ENCODE data around the gene PDIA6.
"Not testable (repeated sequence)": the region's sequence is repeated elsewhere in the genome, so short reads cannot be mapped to it uniquely, and the experiment has no call there.

PDIA6 gene

DNA sequence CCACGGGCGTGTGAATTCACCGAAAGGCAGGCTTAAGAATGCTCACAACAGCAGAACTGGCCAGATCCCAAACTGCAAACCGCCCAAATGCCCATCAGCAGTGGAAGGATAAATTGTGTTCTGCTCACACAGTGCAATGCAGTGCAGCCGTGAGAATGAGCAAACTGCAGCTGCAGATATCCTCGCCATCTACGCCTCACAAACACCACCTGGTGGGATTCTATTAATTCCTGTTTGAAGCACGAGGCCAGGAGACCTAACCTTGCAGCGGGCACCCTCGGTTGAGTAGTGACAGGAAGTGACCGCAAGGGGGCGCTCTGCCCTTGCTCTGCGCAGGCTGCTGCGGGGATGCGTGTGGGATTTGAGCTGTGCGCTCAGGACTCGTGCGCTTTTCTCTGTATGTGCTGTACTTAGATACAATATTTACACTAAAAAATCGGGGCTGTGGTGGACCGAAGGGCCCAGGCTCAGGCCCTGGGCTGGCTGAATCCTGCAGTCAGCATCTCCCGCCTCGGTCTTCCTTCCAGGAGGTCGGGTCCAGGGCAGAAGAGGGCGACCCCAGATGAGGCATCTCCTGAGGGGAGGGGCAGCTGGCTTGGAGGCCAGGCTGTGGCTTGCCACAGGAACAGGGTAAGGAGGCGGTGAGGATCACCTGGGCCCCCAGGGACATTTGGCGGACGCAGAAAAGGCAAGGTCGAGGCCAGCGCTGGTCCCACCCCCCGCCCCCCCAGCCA, 19.8 kb upstream of the PDIA6 start:
- DNase-seq (ENCODE audit: low spot score): peak; percentile 93

DNA sequence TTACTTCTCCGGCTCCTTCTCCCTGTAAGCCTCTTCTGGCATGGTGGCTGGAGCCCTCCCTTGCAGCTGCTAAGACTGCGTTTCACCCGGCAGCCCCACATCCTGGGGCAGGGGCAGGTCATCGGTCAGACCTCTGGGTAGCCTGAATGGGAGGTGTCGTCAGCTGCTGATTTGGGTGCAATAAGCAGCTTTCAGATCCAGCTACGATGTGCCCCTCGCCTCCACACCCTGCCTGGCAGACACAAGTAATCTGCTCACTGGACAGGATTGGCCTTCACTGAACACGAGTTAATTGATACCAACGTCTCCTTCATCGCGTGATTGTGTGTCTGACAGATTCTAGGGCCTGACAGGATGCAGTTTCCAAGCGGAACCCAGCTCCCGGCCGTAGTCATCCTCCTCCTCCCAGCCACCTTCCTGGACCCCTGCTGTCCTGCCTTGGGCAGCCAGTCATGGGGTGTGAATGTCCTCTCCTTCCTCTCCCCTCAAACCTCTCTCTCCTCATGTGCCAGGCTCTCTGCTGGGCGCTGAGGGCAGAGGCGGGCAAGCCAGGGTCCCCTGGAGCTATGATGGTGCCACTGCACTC, 18.9 kb upstream of the PDIA6 start:
- no peak for DNase-seq (ENCODE audit: low spot score)

DNA sequence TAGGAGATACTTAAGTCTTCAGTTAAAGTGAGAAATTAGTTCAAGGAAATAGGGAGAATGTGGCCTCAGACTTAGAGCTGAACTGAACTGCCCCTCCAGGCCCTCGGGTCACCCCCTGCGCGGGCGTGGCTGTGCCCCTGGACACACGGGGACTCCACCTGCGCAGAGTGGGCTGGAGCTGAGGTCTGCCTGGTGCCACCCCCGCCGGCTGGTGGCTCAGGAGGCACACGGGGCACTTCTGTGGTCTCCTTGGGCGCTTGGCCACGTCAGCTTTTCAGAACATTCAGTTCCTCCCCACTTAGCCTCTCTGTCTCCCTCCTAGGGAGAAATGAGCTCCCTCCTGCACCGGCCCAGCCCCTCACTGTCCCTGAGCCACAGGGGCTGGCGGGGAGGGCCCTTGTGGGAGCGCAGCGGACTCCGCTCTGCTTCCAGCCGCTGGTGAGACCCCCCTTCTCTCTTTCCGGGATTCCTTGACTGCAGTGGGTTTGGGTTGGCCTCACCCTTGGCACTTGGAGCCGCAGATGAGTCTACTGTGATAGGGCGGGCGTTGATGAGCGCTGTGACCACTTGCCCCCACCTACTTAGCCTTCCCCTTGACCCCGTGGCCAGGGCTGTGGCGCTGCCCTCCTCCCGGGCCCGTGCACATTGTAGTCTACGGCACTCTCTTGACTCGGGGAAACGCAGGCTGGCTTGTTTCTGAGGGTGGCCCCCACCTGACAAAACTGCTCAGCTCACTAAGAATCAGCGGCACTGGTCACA, 18.2 kb upstream of the PDIA6 start:
- DNase-seq (ENCODE audit: low spot score): no peak

DNA sequence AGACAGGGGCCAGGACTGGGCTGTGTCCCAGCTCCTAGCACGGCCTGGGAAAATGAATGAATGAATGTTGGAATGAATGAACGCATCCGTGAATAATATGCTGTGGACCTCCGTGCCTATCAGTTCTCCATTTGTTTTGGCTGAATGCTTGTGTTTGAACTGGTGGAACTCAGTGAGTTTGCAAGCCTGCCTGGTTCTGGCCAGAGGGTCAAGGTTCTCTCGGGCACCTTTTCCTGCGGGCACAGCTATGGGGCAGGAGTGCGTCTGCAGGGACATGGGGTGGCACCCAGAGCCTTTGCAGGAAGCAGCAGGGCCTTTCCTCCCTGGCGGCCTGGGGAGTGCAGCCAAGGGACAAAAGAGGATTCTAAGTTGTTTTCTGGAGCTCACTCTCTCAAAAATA, 17.6 kb upstream of the PDIA6 start:
- no peak for DNase-seq (ENCODE audit: low spot score)

DNA sequence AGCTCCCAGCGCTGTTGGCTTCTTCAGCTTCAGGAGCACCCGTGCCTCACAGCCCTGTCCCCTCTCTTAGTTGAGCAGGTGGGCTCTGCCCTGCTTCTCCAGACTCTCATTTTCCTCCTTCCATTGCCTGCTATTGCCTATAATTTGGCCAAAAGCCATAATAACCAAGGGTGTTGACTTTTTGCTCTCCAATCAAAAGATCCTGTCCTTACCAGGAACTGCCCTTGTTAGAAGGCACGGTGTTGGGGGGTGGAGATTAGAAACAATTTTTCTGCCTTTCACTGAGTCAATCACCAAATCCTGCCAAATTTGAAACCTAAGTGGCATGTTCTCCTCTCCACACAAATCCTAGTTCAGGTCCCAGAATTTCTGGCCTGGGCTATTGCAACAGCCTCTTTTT, 16.7 kb upstream of the PDIA6 start:
- no peak for DNase-seq (ENCODE audit: low spot score)

DNA sequence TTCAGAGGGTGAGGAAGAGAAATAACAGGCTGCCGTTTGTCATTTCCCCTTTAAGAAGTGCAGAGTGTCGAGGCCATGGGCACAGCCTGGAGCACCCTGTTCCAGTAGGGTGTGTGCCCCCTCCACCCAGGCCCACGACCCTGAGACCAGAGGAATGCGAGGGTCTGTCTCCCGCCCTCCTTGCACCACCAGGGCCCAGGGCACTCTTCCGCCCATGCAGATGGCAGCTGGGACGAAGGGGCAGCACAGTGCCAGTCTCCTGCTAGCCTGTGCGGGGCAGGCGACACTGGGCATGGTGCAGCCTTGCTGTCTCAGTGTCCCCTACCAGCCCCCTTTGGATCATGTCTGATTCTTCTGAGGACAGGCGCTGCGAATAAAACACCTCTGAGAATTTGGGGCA, 15.8 kb upstream of the PDIA6 start:
- no peak for DNase-seq (ENCODE audit: low spot score)

DNA sequence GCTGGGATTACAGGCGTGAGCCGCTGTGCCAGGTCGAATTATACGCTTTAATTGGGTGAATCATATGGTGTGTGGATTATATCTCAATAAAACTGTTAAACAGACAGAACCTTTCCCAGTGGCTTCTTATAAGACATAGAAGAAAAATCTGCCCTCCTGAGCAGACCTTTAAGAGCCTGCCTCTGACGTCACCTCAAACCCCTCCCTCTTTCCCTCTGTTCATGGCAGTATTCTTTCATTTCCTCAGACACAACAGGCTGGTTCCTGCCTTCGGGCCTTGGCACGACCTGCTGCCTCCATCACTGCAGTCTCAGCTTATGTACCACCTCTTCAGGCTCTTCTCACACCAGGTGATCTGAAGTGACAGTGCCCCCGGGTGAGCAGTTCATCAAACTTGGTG, 14.0 kb upstream of the PDIA6 start:
- no peak for DNase-seq (ENCODE audit: low spot score)

DNA sequence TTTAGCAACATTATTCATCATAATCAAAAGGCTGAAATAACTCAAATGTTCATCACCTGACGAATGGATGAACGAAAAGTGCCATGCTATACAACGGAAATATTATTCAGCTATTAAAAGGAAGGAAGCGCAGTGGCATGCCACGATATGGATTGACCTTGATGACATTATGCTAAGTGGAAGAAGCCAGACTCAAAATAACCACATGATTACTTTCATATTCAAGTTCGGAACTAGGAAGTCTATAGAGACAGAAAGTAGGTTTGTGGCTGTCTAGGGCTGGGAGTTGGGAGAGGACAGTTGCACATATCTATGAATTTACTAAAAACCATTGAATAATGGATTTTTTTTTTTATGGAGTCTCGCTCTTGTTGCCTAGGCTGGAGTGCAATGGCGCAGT, 13.4 kb upstream of the PDIA6 start:
- no peak for DNase-seq (ENCODE audit: low spot score)

DNA sequence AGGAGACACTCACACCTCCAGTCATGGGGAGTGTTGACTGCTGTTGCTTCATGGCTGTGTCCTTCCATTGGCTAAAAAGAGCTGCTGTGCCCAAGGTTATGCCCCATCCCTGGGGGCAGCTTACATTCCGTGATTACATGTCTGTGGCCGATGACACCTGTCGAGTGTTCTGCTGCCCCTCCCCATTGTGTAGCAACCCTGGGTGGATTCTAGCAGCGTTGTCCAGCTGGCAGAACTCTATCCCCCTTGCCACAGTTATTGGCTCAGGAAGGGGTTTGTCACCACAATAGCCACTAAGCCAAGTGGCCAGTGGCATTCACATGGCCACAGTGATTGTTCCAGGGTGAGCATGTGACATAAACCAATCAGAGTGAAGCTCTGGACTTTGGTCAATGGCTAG, 11.6 kb upstream of the PDIA6 start:
- DNase-seq (ENCODE audit: low spot score): no peak

DNA sequence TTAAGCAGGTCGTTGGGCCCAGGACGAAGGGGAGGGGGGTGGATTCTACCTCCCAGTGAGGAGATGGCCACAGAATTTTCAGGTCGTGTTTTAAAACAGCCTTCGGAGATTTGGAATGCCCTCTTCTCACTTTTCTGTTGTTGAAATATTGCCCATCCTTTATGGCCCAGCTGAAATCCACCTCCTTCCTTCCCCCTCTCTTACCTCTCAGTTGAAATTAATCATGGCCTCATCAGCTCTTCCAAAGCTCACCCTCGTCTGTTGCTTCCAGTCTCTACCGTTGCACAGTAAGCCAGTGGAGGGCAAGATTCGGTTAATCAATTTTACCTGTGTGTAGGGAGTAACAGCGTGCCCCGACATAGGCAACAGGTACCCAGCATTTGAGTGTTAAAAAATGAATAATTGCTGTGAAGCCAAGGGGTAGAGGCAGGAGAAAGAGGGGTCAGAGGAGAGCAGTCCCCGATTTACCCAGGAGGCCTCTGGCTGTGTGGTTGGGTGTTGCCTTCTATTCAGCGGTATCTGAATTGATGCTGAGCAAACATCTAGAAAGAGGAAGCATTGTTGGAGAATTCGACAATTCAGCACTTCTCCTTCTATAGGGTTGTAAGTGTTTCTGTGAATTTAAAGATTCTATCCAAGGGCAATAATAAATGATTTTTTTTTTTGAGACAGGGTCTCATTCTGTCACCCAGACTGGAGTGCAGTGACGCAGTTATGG, 8.6 kb upstream of the PDIA6 start:
- DNase-seq (ENCODE audit: low spot score): no peak

DNA sequence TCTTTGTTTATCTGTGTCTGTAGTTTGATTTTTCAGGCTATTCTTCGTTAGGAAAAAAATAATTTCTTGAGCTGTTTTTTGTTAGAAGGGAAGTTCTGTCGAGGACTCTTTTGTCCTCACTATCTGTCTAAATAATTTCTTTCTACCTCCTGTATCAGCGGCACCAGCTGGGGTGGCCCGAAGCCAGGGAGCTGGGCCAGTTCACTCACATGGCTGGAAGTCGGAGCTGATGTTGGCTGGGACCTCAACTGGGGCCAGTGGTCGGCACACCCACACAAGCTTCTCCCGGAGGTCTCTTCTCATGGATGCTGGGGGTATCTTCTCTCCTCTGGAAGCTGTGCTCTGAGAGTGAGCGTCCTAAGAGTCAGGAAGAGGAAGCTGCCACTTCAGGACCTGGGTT, 8.0 kb upstream of the PDIA6 start:
- DNase-seq (ENCODE audit: low spot score): no peak

DNA sequence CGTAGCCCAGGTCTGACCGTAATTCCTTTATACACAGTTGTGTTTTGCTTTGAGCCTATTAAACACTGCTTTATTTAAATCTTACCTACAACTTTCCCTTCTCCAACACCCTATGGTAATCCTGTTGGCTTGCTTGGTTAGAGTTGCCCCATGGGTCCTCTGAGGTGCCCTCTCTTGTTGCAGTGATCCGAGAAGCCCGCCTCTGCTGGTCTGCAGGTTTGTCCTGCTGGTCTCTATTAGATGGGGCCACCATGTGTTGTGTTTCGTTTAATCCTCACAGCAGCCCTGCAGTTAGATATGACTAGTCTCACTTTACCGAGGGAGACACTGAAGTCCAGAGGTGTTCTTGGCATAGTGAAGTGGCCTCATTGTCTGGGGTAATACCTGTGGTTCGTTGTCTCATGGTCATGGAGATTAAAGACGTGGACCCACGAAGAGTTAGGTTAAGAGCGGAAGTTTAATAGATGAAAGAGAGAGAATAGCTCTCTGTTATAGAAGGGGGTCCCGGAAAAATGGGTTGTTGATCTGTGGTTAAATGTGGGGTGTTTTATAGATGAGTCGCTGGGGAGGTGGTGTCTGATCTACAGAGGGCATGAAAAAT, 7.2 kb upstream of the PDIA6 start:
- no peak for DNase-seq (ENCODE audit: low spot score)

DNA sequence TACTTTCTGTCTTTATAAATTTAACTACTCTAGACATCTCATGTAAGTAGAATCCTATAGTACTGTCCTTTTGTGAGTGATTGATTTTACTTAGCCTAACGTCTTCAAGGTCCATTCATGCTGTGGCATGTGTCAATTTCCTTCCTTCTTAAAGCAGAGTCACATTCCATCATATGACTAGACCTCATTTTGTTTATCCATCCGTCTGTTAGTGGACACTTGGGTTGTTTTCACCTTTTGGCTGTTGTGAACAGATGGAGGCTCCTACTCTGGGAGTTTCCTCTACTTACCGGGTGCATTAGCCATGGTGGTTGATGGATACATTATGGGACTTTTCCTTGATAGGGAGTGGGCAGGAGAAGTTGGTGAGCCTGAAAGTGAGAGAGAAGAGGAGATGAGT, 6.4 kb upstream of the PDIA6 start:
- DNase-seq (ENCODE audit: low spot score): no peak

DNA sequence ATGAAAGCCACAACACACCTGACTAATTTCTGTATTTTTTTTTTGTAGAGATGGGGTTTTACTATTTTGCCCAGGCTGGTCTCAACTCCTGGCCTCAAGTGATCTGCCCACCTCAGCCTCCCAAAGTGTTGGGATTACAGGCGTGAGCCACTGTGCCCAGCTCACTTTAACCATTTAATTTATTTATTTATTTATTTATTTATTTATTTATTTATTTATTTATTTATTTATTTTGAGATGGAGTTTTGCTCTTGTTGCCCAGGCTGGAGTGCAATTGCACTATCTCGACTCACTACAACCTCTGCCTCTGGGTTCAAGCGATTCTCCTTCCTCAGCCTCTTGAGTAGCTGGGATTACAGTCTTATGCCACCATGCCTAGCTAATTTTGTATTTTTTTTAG, 5.7 kb upstream of the PDIA6 start:
- not testable (repeated sequence) for DNase-seq (ENCODE audit: low spot score)

DNA sequence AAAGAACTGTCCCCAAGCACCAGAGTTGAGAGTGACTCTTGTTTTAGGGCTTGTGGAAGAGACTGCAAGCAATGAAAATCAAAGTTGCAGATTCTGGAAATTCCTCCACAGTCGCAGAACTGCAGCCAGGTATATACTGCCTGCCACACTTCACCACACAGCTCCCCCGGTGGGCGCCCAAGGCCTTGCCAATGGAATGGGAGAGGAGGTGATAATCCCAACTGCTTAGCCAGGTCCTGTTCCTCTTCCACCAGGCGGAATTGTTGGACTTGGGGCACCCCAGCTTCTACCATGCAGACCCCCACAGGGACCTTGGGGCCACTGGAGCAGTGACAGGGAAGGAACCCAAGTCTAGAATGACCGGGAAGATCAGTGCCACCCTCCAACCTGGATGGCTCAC, 4.8 kb upstream of the PDIA6 start:
- no peak for DNase-seq (ENCODE audit: low spot score)

DNA sequence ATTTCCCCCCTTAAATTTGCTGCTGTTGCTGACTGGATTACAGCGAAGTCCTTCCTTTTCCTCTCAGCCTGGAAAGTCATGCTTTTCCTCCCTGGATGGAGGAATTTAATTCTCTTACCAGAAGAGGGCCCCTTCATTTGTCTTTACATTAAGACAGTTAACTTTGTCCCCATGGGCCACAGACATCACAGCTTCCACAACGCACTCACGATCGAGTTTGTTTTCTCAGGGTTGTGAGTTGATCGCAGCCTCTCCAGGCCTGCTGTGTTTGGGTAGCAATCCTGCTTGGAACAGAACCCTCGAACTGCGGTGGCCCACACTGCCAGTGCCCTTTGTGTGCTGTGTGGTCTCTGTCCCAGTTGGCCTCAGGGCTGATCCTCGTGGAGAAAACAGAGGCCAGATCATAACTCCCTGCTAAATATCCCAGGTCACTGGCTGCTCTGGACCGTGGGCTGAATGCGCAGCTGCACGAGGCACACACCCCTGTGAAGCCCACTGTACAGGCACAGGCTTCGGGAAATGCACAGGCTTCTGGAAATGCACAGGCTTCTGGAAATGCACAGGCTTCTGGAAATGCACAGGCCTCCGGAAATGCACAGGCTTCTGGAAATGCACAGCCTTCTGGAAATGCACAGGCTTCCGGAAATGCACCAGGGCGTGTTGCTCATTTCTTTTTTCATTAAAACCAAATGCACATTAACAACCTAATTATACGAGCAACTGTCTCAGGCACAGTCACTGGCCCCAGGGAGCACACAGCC, 2.2 kb upstream of the PDIA6 start:
- no peak for DNase-seq (ENCODE audit: low spot score)

DNA sequence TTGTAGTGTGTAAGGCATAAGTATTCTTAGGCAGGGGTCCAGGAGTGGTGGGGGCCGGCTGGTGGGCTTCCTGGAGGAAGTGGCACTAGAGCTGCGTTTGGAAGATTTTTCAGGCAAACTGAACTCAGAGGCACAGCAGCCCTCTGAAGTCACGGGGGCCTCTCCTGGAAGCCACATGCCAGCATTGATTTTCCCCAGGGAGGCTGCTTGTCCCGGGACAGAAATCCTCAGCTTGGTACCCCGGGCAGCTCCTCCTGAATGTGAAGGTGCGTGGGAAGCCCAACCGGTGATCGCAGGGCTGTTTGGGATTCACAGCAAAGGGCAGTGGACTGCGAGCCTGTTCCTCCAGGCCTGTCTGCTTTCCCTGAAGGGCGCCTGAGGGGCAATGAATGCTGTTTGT, 1.6 kb upstream of the PDIA6 start:
- no peak for DNase-seq (ENCODE audit: low spot score)

DNA sequence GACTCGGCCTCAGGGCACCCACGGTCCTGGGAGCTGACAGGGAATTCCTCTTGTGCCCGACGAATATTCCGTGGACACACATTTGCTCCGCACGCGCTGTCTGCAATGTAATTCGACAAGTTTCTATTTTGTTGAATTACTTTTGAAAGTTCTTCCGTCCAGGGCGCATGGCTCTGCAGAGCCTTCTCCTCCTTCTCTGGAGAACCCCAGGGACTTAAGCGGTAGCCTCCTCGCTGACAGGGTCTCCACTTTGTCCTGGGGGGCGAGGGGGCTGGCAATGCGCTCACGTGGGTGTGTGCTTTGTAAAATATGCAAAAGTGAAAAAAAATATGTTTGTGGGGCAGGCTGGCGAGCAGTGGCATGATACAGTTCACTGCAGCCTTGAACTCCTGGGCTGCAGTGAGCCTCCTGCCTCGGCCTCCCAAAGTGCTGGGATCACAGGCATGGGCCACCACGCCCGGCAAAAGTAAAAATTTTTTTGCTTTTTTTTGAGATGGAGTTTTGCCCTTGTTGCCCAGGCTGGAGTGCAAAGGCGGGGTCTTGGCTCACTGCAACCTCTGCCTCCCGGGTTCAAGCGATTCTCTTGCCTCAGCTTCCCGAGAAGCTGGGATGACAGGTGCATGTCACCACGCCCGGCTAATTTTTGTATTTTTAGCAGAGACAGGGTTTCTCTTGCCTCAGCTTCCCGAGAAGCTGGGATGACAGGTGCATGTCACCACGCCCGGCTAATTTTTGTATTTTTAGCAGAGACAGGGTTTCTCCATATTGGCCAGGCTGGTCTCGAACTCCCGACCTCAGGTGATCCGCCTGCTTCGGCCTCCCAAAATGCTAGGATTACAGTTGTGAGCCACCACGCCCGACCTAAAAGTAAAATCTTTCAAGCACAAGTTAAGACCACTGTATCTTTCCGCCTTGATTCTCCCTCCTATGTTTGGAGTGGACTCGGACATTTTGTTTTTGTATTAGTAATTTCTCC, 866 bp upstream of the PDIA6 start:
- not testable (repeated sequence) for DNase-seq (ENCODE audit: low spot score)

DNA sequence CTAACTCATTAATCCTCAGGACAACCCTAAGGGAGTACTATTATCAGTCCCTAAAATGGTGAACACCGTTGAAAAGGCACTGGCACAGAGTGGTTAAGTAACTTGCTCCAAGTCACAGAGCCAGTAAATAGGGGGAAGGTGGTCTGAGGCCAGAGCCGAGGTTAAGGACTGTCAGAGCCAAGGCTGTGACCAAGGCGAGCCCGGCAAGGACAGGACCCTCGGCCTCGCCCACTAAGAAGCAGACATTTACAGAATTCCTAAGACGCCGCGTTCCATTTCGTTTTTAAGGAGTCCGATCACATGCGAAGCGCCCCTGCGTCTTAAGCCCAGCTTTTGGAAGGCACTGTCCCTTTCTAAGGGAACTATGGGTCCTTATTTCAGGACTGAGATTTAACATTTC, 1.1 kb downstream of the PDIA6 start:
- DNase-seq (ENCODE audit: low spot score): no peak
